ENCODE measurements around the gene CDH23. TPM values are rescaled to one million over a fixed set of nuclear protein-coding genes. Genes with fewer than 3 reads are reported as not detected.

The CDH23 gene
- total RNA-seq, 1 experiment from 2014 or later: 2.9 TPM

- Mint-ChIP-seq H3K27me3 (ENCODE audit: low read depth) (no peaks in the 10 kb centered on the region), H3K27ac (no peak overlapping the region), H3K9me3 (peaks cover 16% of the 10 kb centered on the region), H3K4me1 (peaks cover 29% of the 10 kb centered on the region), H3K4me3 (no peak overlapping the region), H3K36me3 (peaks cover 11% of the 10 kb centered on the region)
- TF ChIP-seq ZMAT4 (CRISPR knock-in tag; IDR thresholded peaks at IDR 0.05) (no peak), NFATC4 (CRISPR knock-in tag; IDR thresholded peaks at IDR 0.05) (no peak), ZNF263 (CRISPR knock-in tag; IDR thresholded peaks at IDR 0.05; ENCODE audit: low read depth) (no peak), ATF2 (CRISPR knock-in tag; IDR thresholded peaks at IDR 0.05; ENCODE audit: borderline replicate concordance, low read depth) (no peak), ZNF416 (CRISPR knock-in tag; IDR thresholded peaks at IDR 0.05) (no peak), ESRRA (CRISPR knock-in tag; IDR thresholded peaks at IDR 0.05; ENCODE audit: borderline replicate concordance) (no peak), IRF1 (CRISPR knock-in tag; IDR thresholded peaks at IDR 0.05) (no peak), JUN (CRISPR knock-in tag; IDR thresholded peaks at IDR 0.05) (no peak), FOXK1 (CRISPR knock-in tag; IDR thresholded peaks at IDR 0.05) (no peak)
- CTCF ChIA-PET: interaction anchor here (0.9 to 4.3 kb wide), 4 partner anchors 9 to 368 kb away, joined by 3 to 58 read pairs (median 5); no protein-coding TSS in a partner anchor
- ATAC-seq (no peak), DNase-seq (ENCODE audit: low spot score) (no peak)
- POLR2A ChIA-PET: no interaction called here
These were observed 290.8 kb downstream of the CDH23 start for GRCh38 chr10:71687480-71687879.

GRCh38 chr10:71688256-71688655 lies 291.5 kb downstream of the CDH23 start:
- no peak overlapping the region for H3K4me3 Mint-ChIP-seq
- peaks cover 29% of the 10 kb centered on the region for H3K4me1 Mint-ChIP-seq
- no peak overlapping the region for H3K27ac Mint-ChIP-seq
- peaks cover 16% of the 10 kb centered on the region for H3K9me3 Mint-ChIP-seq
- POLR2A ChIA-PET: no interaction called here
- CTCF ChIA-PET: interaction anchor here (4.3 kb wide), 1 partner anchor 8 kb away, joined by 58 read pairs; no protein-coding TSS in a partner anchor
- DNase-seq (ENCODE audit: low spot score): no peak
- peaks cover 11% of the 10 kb centered on the region for H3K36me3 Mint-ChIP-seq
- ATAC-seq: no peak
- H3K27me3 Mint-ChIP-seq (ENCODE audit: low read depth): no peaks in the 10 kb centered on the region
- TF ChIP-seq ATF3 (CRISPR knock-in tag; conservative IDR thresholded peaks at IDR 0.05): no peak
- no peak for TF ChIP-seq ZNF532 (CRISPR knock-in tag; IDR thresholded peaks at IDR 0.05; ENCODE audit: borderline replicate concordance)
- TF ChIP-seq ZNF219 (CRISPR knock-in tag; IDR thresholded peaks at IDR 0.05; ENCODE audit: borderline replicate concordance): no peak
- TF ChIP-seq HMGA2 (CRISPR knock-in tag; IDR thresholded peaks at IDR 0.05): no peak
- TF ChIP-seq NR3C1 (CRISPR knock-in tag; conservative IDR thresholded peaks at IDR 0.05; ENCODE audit: low read depth): no peak
- TF ChIP-seq ZNF281 (CRISPR knock-in tag; IDR thresholded peaks at IDR 0.05): no peak
- TF ChIP-seq ZNF423 (CRISPR knock-in tag; IDR thresholded peaks at IDR 0.05): no peak
- no peak for TF ChIP-seq NFATC4 (CRISPR knock-in tag; IDR thresholded peaks at IDR 0.05)
- TF ChIP-seq CTCF (IDR thresholded peaks at IDR 0.05): no peak
- TF ChIP-seq JUN (CRISPR knock-in tag; IDR thresholded peaks at IDR 0.05): no peak
- TF ChIP-seq TP53 (CRISPR knock-in tag; IDR thresholded peaks at IDR 0.05): no peak
- no peak for TF ChIP-seq NFYB (CRISPR knock-in tag; conservative IDR thresholded peaks at IDR 0.05; ENCODE audit: low read depth)
- no peak for TF ChIP-seq FOXP1 (CRISPR knock-in tag; IDR thresholded peaks at IDR 0.05; ENCODE audit: borderline replicate concordance)
- TF ChIP-seq NFE2L1 (CRISPR knock-in tag; IDR thresholded peaks at IDR 0.05): no peak
- no peak for TF ChIP-seq MXD4 (CRISPR knock-in tag; IDR thresholded peaks at IDR 0.05; ENCODE audit: borderline replicate concordance)
- no peak for TF ChIP-seq ESRRA (CRISPR knock-in tag; IDR thresholded peaks at IDR 0.05; ENCODE audit: borderline replicate concordance)
- TF ChIP-seq SOX15 (CRISPR knock-in tag; IDR thresholded peaks at IDR 0.05): no peak

All from WTC11 (cell line).